Measurements from ENCODE around the gene PLEKHA4.

DNA sequence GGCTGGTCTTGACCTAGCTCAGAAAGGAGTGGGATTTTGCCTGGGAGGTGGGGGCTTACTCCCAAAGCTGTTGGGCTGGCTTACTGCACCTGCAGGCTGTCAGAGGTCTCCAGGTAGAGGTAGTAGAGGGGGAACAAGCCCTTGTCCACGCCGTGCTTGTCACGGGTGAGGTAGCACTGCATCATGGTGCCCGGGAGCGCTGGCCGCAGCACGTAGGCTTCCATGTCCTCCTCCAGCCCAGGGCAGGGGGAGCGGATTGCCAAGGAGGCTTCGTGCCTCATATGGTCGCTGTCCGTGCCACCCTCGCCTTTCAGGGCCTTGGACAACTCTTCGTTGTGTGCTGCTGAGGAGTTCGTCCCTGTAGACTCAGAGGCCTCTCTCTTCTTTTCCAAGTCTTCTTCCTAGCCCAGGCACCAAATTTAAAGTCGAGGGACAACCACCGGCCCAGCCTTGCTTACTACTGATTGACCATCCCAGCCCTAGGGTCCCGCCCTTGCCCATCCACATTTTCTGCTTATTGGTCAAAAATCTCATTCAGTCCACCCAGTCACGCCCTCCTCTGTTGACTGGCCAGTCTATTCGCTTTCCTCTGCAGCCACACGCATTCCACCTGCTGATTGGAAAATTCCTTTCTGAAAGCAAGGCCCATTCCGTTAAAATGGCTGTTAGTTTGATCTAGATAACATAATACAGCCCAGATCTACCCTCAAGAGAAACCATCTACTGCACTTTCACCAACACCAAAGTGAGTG, 19.6 kb upstream of the PLEKHA4 start:
- TF ChIP-seq EP300 (IDR thresholded peaks at IDR 0.05), result no peak
- TF ChIP-seq, protein P1, sequence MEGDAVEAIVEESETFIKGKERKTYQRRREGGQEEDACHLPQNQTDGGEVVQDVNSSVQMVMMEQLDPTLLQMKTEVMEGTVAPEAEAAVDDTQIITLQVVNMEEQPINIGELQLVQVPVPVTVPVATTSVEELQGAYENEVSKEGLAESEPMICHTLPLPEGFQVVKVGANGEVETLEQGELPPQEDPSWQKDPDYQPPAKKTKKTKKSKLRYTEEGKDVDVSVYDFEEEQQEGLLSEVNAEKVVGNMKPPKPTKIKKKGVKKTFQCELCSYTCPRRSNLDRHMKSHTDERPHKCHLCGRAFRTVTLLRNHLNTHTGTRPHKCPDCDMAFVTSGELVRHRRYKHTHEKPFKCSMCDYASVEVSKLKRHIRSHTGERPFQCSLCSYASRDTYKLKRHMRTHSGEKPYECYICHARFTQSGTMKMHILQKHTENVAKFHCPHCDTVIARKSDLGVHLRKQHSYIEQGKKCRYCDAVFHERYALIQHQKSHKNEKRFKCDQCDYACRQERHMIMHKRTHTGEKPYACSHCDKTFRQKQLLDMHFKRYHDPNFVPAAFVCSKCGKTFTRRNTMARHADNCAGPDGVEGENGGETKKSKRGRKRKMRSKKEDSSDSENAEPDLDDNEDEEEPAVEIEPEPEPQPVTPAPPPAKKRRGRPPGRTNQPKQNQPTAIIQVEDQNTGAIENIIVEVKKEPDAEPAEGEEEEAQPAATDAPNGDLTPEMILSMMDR (IDR thresholded peaks at IDR 0.05), result no peak
- no peak for TF ChIP-seq POLR2A (IDR thresholded peaks at IDR 0.05; ENCODE audit: low read depth)
- no peak for TF ChIP-seq POLR2AphosphoS5 (IDR thresholded peaks at IDR 0.05)

Data from esophagus muscularis mucosa (tissue), 4 donors.